ENCODE measurements around the gene KAT7. TPM values are rescaled to one million over a fixed set of nuclear protein-coding genes. Genes with fewer than 3 reads are reported as not detected.

KAT7 gene
- polyA plus RNA-seq, 3 donors: 17.5 to 28.1 (median 18.1) TPM

DNA sequence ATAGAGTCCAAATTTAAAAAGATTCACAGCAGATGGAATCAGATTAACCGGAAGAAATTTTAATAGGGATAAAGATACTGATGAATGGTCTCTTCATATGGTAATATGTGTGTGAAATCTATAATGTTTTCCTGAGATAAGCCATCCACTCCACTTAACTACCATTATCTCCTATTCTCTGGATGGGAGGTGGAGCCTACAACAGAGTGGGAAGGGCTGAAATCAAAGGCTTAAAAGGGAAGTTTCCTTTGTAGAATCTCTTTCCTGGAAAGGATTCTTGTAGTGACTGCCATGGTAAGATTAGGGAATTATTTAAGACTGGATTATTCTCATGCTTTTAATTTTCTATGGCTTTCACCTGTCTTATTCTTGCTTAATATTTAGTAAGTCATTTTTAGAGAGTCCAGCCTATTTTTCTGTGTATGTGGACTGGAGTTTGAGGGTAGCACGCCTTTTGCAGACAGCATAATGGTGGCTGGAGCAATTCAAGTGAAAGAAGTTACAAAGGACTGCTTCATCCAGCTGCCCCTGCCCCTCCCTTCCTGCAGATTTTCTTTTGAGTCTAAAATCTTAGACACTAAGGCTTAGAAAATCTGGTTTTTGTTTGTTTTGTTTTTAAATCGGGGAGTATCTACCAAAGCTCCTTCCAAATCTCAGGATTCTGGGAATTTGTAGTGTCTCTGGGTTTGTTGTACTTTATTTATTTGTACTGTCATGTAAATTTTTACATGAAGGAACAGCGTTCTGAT, 26.5 kb downstream of the KAT7 start:
- no peak for TF ChIP-seq CTCF (IDR thresholded peaks at IDR 0.05)
- H3K4me1 Mint-ChIP-seq: no peaks in the 10 kb centered on the region
- no peak overlapping the region for H3K4me3 Mint-ChIP-seq
- H3K27ac ChIP-seq (ENCODE audit: low read depth in 1 of 2, low read length in 2 of 2): peak overlapping the region in 1 of 2 donors; percentile 26
- H3K4me1 ChIP-seq (ENCODE audit: control insufficient read depth in 1 of 2, insufficient read depth in 2 of 2, low read length in 2 of 2): no peaks in the 10 kb centered on the region
- no peaks in the 10 kb centered on the region for H3K9me3 ChIP-seq (replicated peaks in 1 of 2; ENCODE audit: control insufficient read depth in 1 of 2, insufficient read depth in 1 of 2, low read length in 2 of 2)
- peak overlapping the region in 1 of 7 donors; percentile 2 for H3K27ac Mint-ChIP-seq
- no peaks in the 10 kb centered on the region for H3K27me3 ChIP-seq (ENCODE audit: control insufficient read depth in 2 of 2, insufficient read depth in 2 of 2, low read length in 2 of 2)
- no peak for DNase-seq
- H2AFZ ChIP-seq (ENCODE audit: insufficient read depth, low read depth, low read length, poor library complexity, severe bottlenecking): no peak overlapping the region
- H3K9me3 Mint-ChIP-seq: no peaks in the 10 kb centered on the region
- H3K4me3 ChIP-seq (replicated peaks in 1 of 3; ENCODE audit: low read depth in 2 of 3, low read length in 3 of 3): no peak overlapping the region
- peaks cover 27% of the 10 kb centered on the region for H3K79me2 ChIP-seq (ENCODE audit: insufficient read depth, low read length)
- H3K4me2 ChIP-seq (replicated peaks; ENCODE audit: extremely low read depth, low read length, poor library complexity, severe bottlenecking): no peak overlapping the region
- peaks cover 89 to 99% of the 10 kb centered on the region in 2 donors for H3K36me3 ChIP-seq (replicated peaks in 1 of 2; ENCODE audit: control insufficient read depth in 1 of 2, insufficient read depth in 2 of 2, low read length in 2 of 2)
- no peak overlapping the region for H3K9ac ChIP-seq (ENCODE audit: insufficient read depth, low read length, poor library complexity, severe bottlenecking)
- peaks cover 67 to 91% of the 10 kb centered on the region in 2 donors for H3K36me3 Mint-ChIP-seq
- no CpG with 5 or more reads among the region's 4 CpGs for WGBS (ENCODE audit: insufficient coverage)
- peaks cover 33% of the 10 kb centered on the region for H4K20me1 ChIP-seq (ENCODE audit: insufficient read depth, low read length)
- no peaks in the 10 kb centered on the region for H3K27me3 Mint-ChIP-seq (ENCODE audit: low read depth in 3 of 3)
- intact Hi-C loops (cut with micrococcal nuclease): no loop called here

DNA sequence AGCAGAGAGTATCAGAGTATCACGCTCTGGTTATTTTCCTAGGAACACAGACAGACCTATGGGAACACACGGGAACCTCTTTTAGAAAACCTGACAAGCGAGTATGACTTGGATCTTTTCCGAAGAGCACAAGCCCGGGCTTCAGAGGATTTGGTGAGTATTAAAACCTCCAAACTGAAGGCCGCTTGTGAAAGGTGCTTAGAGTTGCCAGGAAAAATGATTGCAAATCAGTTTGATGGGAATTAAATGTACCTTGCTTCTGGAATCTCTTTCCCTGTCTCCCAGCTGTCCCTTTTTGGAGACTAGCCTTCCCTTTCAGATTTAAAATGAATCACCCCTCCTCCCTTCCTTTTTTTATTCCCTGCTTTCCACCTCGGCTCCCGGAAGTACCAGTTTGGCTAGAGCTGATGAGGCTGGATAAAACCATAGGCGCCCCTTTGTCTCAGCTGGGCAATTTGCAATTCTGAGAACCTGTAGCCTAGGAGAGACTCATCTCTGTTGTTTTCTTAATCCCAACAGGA, 27.3 kb downstream of the KAT7 start:
- H3K4me2 ChIP-seq (replicated peaks; ENCODE audit: extremely low read depth, low read length, poor library complexity, severe bottlenecking): no peak overlapping the region
- H3K79me2 ChIP-seq (ENCODE audit: insufficient read depth, low read length): peaks cover 27% of the 10 kb centered on the region
- peak overlapping the region in 2 of 7 donors; percentile 6 to 42 for H3K27ac Mint-ChIP-seq
- no peak overlapping the region for H2AFZ ChIP-seq (ENCODE audit: insufficient read depth, low read depth, low read length, poor library complexity, severe bottlenecking)
- H3K9ac ChIP-seq (ENCODE audit: insufficient read depth, low read length, poor library complexity, severe bottlenecking): no peak overlapping the region
- H3K4me1 ChIP-seq (ENCODE audit: control insufficient read depth in 1 of 2, insufficient read depth in 2 of 2, low read length in 2 of 2): no peaks in the 10 kb centered on the region
- no peaks in the 10 kb centered on the region for H3K27me3 Mint-ChIP-seq (ENCODE audit: low read depth in 3 of 3)
- no peak for DNase-seq
- no peaks in the 10 kb centered on the region for H3K27me3 ChIP-seq (ENCODE audit: control insufficient read depth in 2 of 2, insufficient read depth in 2 of 2, low read length in 2 of 2)
- H3K4me3 Mint-ChIP-seq: no peak overlapping the region
- WGBS (ENCODE audit: insufficient coverage): 97% methylated on average over 9 of the region's 9 CpGs
- H3K27ac ChIP-seq (ENCODE audit: low read depth in 1 of 2, low read length in 2 of 2): no peak overlapping the region
- H3K36me3 Mint-ChIP-seq: peaks cover 66 to 93% of the 10 kb centered on the region in 2 donors
- peaks cover 32% of the 10 kb centered on the region for H4K20me1 ChIP-seq (ENCODE audit: insufficient read depth, low read length)
- no peaks in the 10 kb centered on the region for H3K9me3 Mint-ChIP-seq
- H3K4me1 Mint-ChIP-seq: no peaks in the 10 kb centered on the region
- no peak overlapping the region for H3K4me3 ChIP-seq (replicated peaks in 1 of 3; ENCODE audit: low read depth in 2 of 3, low read length in 3 of 3)
- TF ChIP-seq CTCF (IDR thresholded peaks at IDR 0.05): no peak
- no peaks in the 10 kb centered on the region for H3K9me3 ChIP-seq (replicated peaks in 1 of 2; ENCODE audit: control insufficient read depth in 1 of 2, insufficient read depth in 1 of 2, low read length in 2 of 2)
- peaks cover 90 to 98% of the 10 kb centered on the region in 2 donors for H3K36me3 ChIP-seq (replicated peaks in 1 of 2; ENCODE audit: control insufficient read depth in 1 of 2, insufficient read depth in 2 of 2, low read length in 2 of 2)
- intact Hi-C loops (cut with micrococcal nuclease): no loop called here

Data from CD14-positive monocyte (primary cell).